HG02938 (cell line): ENCODE results near the gene SLC5A6.
"Not testable (repeated sequence)": the region's sequence is repeated elsewhere in the genome, so short reads cannot be mapped to it uniquely, and the experiment has no call there.

ENCODE experiments used
- ATAC-seq: cut with Tn5 transposase; IDR thresholded peaks from one replicate; pipeline ENCODE4 v1.9.1; 2021; ENCODE audit warnings: mild to moderate bottlenecking, moderate library complexity; ENCODE audit not compliant: unreplicated experiment

The SLC5A6 gene

DNA sequence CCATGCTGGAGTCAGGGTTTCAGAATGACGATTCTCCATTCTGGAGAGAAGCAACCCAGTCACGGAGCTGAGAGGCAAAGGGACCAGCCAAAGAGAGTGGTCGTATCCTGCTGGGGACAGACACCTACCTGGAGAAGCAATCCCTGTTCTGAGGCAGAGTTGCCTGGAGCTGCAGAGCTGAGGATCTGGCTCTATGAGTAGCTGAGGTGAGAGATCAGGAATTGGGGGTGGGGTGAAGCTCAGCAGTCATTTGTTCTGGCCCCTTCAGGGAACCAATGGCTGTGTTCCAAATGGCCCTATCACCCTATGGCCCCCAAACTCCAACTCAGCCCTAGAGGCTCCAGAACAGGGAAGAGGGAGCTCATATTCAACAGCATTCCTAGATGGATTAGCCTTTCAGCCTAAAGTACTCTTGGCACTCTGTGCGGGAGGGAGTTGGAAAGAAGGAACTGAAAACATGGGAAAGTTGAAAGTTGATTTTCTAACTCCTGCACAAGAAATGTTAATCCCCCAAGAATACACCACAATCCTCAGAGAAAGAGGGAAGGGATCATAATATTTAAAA, 3.5 kb downstream of the SLC5A6 start:
- ATAC-seq, result no peak

DNA sequence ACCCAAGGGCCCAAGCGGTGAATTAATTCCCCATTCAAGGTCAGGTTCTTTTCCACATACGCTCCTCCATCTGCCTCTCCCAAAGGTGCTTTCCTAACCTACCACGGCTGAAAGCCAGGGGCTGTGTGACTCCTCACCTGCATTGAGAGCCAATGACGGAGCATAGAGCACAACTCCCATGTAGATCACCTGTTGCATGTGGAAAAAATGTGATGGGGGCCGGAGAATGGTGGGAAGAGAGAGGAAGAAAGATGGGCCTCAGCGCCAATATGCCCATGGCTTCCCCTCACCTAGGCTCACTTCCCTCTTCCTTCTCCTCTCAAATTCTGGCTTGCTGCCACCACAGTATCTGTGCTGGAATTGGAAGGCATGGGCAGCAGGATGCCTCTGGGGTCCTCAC, 5.7 kb downstream of the SLC5A6 start:
- ATAC-seq, result no peak

DNA sequence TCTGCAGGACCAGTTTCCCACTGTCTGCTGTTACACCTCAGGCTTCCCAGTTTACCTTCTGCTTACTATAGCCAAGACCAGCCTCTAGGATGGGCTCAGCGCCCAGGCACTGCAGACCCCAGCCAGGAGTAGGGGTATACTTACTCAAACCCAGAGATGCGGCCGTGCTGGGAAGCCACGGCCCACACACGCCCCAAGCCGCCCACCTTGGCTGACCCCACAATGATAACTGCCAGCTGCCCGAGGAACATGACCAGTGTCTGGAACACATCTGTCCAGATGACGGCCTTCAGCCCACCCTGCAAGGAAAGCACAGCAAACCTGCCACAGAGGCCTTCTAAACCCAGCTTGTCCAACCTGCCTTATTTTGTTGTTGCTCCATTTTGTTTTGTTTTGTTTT, 6.9 kb downstream of the SLC5A6 start:
- ATAC-seq, result no peak

DNA sequence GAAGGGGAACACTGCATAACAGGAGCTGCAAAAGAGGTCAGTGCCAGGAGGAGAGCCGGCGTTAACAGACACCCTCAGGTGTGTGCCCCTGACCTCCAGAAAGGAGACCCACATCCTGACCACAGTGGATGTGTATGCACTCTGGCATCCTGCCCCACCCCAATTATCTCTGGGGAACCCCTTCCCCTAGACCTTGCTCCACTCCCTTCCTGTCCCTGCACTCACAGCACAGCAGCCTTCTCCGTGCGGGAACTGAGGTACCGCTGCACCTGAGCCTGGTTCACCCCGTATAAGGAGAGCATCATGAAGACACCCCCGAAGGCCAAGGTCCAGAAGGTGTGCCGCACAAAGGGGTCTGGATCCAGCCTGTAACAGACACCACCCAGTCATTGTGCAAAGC, 7.5 kb downstream of the SLC5A6 start:
- no peak for ATAC-seq

DNA sequence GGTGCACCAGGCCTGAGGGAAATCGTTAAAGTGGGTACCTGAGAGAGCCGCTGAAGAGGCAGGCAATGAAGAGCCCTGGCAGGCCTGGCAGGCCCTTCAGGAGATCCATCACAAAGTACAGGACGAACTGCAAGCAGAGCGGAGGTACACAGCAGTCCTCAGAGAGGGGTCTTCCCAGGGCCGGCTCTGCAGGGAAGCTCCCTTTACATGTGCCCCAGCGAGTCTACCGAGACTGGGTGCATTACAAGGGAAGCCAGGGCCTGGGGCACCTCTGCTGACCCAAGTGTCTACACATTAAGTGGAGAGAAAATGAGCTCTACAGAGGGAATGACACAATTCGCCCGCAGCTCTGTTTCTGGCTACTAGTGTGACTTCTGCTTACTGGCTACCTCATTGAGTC, 8.3 kb downstream of the SLC5A6 start:
- no peak for ATAC-seq

DNA sequence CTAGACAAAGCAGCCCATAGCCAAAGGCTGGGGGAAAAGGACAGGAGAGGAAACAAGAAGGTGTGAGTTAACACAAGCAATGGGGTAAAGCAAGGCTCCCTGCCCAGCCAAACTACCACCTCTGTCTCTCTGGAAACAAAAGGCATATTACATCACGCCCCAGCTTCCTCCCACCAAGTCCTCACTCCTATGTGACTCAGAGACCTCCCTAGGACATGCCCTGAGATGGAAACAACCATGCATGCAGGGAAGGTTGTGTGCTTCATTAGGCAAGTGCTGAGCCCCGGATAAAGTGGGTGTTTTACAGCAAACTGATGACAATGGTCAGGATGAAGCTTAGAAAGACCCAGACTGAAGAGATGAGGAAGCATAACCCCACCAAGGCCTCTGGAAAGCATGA, 9.2 kb downstream of the SLC5A6 start:
- no peak for ATAC-seq

DNA sequence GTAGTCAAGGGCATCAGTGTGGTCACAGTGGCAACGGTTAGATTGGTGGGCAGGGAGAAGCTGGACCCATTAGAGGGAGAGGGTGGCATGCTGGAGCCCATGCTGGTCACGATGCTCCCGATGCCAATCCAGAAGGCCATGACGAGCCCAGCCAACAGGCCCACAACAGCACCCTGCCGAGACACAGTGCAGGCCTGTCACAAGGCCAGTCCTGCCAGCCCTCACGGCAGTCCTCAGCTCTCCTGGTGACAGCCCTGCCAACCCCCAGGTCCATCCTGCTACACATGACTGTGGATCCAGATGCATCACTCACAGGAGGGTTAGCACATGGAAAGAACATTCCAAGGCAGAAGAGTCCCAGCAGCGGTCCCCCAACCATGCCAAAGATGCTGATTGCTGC, 10.4 kb downstream of the SLC5A6 start:
- no peak for ATAC-seq

DNA sequence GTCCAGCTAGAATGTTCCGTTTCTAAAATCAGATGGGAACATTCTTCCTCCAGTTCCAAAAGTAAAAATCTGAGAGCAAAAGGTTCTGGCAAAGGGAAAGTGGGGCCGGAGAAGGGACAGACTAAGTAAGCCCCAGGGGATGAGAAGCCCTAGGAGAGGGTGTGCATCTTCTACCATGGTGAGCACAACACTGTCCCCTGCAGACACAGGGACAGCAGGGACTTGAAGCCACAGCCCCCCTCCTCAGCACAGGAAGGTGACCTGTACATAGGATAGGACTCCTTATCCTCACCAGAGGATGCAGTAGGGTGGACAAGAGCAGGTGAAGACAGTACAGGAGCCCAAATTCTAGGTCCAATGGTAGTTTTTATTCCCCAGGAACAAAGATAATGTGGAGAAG, 12.8 kb downstream of the SLC5A6 start:
- ATAC-seq, result no peak

DNA sequence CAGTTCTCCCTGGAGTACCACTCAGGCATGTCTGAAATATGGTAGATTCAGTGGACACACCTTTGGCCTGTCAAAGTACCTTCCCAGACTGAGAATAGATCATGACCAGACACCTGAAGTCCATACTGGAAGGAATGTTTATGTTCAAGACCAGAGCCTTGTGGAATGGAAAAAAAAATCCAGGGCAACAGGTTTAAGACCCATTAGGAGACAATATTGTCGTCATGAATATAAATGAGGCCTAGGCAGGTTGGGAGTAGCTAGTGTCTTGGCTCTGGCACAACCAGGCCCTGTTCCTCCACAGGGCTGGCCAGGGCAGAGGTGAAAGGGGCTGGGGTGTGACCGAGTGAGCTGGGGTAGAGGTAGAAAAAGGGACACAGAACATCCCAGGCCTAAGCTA, 13.4 kb downstream of the SLC5A6 start:
- ATAC-seq, result no peak

DNA sequence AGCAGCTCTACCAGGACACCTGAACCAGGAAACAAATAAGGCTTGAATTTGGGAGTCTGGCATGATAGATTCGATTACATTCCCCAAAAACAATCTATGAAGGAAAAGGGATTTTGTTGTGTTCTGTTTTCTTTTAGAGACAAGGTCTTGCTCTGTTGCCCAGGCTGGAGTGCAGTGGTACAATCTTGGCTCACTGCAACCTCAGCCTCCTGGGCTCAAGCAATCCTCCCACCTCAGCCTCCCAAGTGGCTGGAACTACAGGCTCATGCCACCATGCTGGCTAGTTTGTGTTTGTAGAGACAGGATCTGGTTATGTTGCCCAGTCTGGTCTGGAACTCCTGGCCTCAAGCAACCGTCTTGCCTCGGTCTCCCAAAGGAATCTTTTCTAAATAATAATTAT, 14.0 kb downstream of the SLC5A6 start:
- ATAC-seq, result not testable (repeated sequence)

DNA sequence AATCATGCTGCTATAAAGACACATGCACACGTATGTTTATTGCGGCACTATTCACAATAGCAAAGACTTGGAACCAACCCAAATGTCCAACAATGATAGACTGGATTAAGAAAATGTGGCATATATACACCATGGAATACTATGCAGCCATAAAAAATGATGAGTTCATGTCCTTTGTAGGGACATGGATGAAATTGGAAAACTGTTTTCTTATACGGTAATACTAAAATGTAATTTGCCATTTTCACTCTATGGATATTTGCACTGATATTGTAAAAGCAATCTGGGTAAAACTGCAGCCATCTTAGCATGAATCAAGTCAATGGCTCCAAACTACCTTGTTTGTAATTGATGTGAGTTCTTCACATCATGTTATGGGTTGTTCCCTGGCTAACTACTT, 16.3 kb downstream of the SLC5A6 start:
- ATAC-seq, result not testable (repeated sequence)

DNA sequence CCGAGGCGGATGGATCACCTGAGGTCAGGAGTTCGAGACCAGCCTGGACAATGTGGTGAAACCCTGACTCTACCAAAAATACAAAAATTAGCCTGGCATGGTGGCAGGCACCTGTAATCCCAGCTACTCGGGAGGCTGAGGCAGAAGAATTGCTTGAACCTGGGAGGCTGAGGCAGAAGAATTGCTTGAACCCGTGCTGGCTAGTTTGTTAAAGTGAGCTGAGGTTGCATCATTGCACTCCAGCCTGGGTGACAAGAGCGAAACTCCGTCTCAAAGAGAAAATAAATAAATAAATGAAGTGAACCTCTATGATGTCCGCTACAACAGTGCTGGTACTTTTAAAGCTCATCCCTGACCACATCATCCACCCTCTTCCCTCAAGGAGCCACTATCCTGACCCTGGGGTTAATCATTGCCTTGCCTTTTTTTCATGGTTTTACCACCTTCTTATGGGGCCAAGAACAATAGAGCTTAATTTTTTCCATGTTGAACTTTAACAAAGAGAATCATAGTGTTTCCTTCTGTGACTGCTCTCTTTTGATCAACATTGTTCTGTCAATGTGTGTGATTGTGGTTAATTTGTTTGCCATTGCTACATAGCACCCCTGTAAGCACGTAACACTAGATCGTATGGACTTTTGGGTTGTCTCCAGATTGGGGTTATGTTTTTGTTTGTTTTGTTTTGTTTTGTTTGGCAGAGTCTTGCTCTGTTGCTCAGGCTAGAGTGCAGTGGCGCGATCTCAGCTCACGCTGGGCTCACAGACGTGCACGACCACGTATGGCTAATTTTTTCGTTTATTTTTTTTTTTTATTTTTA, 17.3 kb downstream of the SLC5A6 start:
- ATAC-seq, result no peak

DNA sequence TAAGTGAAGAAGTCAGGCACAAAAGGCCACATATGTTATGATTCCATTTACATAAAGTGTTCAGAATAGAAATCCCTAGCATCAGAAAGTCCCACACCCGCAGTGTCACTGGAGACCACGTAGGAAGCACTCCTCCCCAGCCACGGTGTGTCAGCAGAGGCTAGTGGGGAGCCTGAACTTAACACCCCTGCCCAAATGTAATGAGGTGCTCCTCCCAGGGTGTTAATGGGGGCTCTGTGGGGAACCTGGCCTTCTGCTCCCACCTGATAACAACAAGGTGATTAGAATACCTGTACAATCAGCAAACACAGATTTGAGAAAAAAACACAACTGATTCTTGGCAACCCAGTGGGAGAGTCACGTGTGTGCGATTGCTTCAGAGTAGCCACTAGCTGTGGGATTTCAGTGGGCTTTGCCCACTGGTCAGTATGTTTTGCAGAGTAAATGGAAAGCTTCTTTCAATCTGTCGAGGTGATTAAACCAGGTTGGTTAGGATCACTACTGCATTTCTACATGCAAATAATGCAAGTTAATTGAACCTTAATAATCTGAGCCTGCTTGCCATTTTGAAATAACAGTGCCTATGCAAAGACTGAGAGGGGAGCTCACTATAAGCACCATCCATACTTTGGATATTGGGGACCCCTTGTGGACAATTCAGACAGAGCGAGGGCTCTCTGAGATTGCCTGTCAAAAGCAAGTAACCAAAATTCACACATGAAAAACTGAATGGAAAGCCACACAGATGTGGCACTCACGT, 20.8 kb downstream of the SLC5A6 start:
- ATAC-seq, result no peak

DNA sequence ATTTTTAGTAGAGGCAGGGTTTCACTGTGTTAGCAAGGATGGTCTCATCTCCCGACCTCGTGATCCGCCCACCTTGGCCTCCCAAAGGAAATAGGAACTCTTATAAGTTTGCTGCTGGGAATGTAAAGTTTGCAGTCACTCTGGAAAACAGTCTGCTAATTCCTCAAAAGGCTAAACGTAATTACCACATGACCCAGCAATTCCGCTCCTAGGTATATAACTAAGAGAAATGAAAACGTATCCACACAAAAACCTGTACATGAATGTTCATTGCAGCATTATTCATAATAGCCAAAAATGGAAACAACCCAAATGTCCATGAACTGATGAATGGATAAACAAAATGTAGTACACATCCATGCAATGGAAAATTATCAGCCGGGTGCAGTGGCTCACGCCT, 22.1 kb downstream of the SLC5A6 start:
- ATAC-seq, result no peak

DNA sequence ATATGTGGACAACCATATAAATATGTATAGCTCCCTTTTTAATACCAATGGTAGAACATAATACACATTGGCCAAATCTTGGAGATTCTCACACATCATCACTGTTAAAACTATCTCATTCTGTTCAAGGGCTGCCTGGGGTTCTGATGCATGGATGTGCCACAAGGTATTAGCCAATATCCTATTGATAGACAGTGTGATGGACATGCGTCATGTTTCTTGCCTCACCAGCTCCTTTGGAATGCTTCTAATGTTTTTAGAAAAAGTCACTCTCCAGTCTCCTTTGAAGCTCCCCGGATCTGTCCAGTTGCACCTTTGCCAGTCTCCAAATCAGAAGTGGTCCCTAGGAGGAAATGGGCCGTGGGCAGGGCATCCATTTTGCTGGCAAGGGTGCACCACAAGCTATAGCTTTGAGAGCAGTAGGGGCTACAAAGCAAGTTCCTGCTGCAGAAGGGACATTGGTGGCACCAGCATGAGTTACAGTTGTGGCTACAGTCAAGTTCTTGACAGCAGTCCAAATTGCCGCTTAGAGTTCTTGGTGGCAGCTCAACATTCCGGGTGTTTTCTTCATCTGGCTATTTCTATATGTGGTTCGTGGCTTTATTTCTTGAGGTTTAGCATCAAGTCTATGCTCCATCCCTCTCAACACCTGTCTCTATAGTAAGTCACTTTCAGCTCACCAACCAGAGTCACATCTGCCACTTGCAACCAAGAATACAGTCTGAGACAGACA, 25.3 kb downstream of the SLC5A6 start:
- no peak for ATAC-seq

DNA sequence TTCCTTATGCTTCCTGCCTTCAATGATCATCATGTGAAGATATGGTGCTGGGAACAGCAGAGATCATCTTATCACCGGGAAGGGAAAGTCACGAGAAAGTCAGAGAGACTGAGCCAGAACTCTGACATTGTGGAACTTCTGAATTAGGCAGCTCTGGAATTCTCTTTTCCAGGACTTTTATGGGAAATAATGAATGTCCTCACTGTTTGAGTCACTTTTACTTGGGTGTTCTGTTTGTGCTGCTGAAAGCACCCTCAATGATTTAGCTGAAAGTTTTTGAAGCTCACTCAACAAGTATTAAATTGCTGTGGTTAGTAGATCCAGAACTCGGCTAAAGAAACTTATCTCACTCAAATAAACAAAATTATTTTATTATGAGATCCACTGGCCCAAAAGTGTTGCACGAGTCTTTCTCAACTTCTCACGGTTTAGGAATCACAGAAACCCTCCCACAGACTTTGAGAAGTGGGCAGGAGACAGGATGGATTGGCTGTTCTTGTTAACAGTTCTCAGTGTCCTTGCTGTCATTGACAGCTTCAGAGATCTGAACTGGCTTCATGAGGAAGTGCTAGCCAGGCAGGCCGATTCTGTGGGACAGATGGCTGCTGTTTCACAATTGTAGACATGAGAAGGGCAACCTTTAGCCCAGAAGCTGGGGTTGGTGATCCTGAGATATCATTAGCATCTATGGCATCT, 26.6 kb downstream of the SLC5A6 start:
- no peak for ATAC-seq

DNA sequence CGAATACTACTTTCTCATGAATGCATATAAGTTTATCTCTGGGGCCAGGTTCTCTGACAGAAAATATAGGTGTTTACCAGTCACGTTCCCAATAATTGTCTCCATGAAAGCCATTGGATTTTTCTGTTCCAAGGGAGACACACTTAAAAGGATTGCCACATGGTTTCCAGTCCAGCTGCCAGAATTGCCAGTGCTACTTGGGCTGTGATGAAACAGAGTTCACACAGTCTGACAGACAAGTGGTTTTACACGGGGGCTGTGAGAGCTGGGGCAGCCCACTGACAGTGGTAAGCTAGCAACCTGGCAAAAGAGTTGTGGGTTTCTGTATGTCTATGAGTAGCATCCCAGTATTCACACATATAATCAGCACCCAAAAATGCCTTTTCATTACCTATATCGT, 28.0 kb downstream of the SLC5A6 start:
- no peak for ATAC-seq

DNA sequence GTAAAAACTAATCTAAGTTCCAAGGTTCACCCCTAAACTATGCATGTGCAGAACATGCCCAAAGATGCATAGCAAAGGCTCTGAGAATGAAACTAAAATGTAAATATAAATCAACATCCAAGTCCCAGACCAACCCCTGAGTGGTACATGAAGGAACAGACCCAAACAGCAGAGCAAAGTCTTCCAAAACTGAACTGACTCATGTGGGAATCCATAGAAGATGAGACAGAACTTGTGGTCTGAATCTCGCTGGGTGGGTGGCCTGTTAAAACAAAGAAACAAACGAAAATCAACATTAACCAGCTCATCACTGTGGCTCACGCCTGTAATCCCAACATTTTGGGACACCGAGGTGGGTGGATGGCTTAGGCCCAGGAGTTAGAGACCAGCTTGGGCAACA, 29.7 kb downstream of the SLC5A6 start:
- no peak for ATAC-seq

DNA sequence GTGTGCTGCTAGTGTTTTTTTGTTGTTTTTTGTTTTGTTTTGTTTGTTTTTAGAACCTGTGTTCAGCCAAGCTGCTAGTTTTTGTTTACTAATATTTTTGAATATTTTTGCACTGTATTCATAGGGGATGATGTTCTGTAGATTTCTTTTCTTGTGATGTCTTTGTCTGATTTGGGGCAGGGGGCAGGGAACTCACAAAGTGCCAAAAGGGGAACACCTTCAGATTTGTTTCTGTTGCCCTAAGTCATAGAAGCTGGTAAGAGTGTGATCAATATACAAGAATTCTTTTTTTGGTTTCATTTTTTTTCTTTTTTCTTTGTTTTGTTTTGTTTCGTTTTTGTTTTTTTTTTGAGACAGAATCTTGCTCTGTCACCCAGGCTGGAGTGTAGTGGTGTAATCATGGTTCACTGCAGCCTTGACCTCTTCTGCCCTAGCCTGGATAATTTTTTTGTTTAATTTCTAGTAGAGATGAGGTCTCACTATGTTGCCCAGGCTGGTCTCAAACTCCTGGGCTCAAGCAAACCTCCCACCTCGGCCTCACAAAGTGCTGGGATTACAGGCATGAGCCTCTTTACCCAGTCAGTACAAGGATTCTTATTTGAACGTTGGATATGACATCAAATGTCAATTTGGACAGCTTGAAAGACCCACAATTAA, 32.6 kb downstream of the SLC5A6 start:
- ATAC-seq, result no peak

DNA sequence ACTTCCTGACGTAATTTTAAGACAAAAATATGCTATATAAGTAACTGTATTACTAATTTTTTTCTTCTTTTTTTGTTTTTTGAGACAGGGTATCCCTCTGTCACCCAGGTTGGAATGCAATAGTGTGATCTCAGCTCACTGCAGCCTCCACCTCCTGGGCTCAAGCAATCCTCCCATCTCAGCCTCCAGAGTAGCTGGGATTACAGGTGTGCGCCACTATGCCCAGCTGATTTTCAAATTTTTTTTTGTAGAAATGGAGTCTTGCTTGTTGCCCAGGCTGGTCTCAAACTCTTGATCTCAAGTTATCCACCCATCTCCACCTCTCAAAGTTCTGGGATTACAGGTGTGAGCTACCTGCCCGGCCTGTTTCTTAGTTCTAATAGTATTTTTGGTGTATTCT, 33.6 kb downstream of the SLC5A6 start:
- ATAC-seq, result no peak
